Mesothelial cell of epicardium (in vitro differentiated cells): ENCODE data around the gene C3orf18. TPM values are rescaled to one million over a fixed set of nuclear protein-coding genes. Genes with fewer than 3 reads are reported as not detected.

Experiments used
- DNase-seq, 2 experiments: peaks; one replicate each; pipeline ENCODE4 v3.0.0; 2021; ENCODE audit warnings: low spot score in 2 of 2; ENCODE audit not compliant: unreplicated experiment in 2 of 2
- H3K27ac Mint-ChIP-seq: 2 replicates; pipeline ENCODE4 v1.8.0; 2021; ENCODE audit warnings: mixed read lengths
- H3K27me3 Mint-ChIP-seq: 2 replicates; pipeline ENCODE4 v1.8.0; 2021; ENCODE audit warnings: low read depth, mixed read lengths
- H3K36me3 Mint-ChIP-seq: 2 replicates; pipeline ENCODE4 v1.8.0; 2021; ENCODE audit warnings: mixed read lengths
- H3K4me1 Mint-ChIP-seq: 2 replicates; pipeline ENCODE4 v1.8.0; 2021; ENCODE audit warnings: mixed read lengths
- H3K4me3 Mint-ChIP-seq: 2 replicates; pipeline ENCODE4 v1.8.0; 2021; ENCODE audit warnings: mild to moderate bottlenecking, moderate library complexity, mixed read lengths
- H3K9me3 Mint-ChIP-seq: 2 replicates; pipeline ENCODE4 v1.8.0; 2021; ENCODE audit warnings: mixed read lengths
- CTCF ChIP-seq: fragments of 200-600 bp; sonication (generic); IDR thresholded peaks from one replicate; pipeline ENCODE4 v1.5.0; 2021; ENCODE audit warnings: antibody characterized with exemption; ENCODE audit not compliant: unreplicated experiment
- total RNA-seq: library from RNA; stranded (reverse); gene quantifications from 3 replicates; pipeline ENCODE4 v1.2.1, GENCODE V29; 2021

The C3orf18 gene
- total RNA-seq, 1 donor from 2014 or later, result 15.1 TPM

GRCh38 chr3:50580683-50581458 is 13.3 kb upstream of the C3orf18 start:
- H3K27me3 Mint-ChIP-seq, result no peaks in the 10 kb centered on the region
- no peaks in the 10 kb centered on the region for H3K9me3 Mint-ChIP-seq
- H3K27ac Mint-ChIP-seq, result no peak overlapping the region
- H3K4me1 Mint-ChIP-seq, result no peaks in the 10 kb centered on the region
- H3K4me3 Mint-ChIP-seq, result no peak overlapping the region
- peaks cover 8% of the 10 kb centered on the region for H3K36me3 Mint-ChIP-seq
- DNase-seq, result no peak
- no peak for TF ChIP-seq CTCF

GRCh38 chr3:50577348-50577747 is 9.8 kb upstream of the C3orf18 start:
- no peaks in the 10 kb centered on the region for H3K27me3 Mint-ChIP-seq
- no peak overlapping the region for H3K4me3 Mint-ChIP-seq
- H3K4me1 Mint-ChIP-seq, result no peaks in the 10 kb centered on the region
- no peak overlapping the region for H3K27ac Mint-ChIP-seq
- peaks cover 1% of the 10 kb centered on the region for H3K36me3 Mint-ChIP-seq
- TF ChIP-seq CTCF, result no peak
- no peaks in the 10 kb centered on the region for H3K9me3 Mint-ChIP-seq
- no peak for DNase-seq

GRCh38 chr3:50575372-50575771 is 7.8 kb upstream of the C3orf18 start:
- TF ChIP-seq CTCF, result no peak
- no peak for DNase-seq
- Mint-ChIP-seq H3K27ac (no peak overlapping the region), H3K9me3 (no peaks in the 10 kb centered on the region), H3K4me1 (peaks cover 3% of the 10 kb centered on the region), H3K27me3 (no peaks in the 10 kb centered on the region), H3K36me3 (peaks cover 1% of the 10 kb centered on the region), H3K4me3 (no peak overlapping the region)

GRCh38 chr3:50574444-50574831 is 6.9 kb upstream of the C3orf18 start:
- H3K27ac Mint-ChIP-seq, result no peak overlapping the region
- H3K36me3 Mint-ChIP-seq, result peaks cover 1% of the 10 kb centered on the region
- no peaks in the 10 kb centered on the region for H3K9me3 Mint-ChIP-seq
- no peak overlapping the region for H3K4me3 Mint-ChIP-seq
- no peaks in the 10 kb centered on the region for H3K27me3 Mint-ChIP-seq
- DNase-seq, result no peak
- no peak for TF ChIP-seq CTCF
- H3K4me1 Mint-ChIP-seq, result peaks cover 8% of the 10 kb centered on the region

GRCh38 chr3:50573566-50574443 is 6.3 kb upstream of the C3orf18 start:
- H3K27ac Mint-ChIP-seq, result no peak overlapping the region
- H3K9me3 Mint-ChIP-seq, result no peaks in the 10 kb centered on the region
- H3K36me3 Mint-ChIP-seq, result no peaks in the 10 kb centered on the region
- no peaks in the 10 kb centered on the region for H3K27me3 Mint-ChIP-seq
- H3K4me3 Mint-ChIP-seq, result no peak overlapping the region
- TF ChIP-seq CTCF, result no peak
- no peak for DNase-seq
- peaks cover 8% of the 10 kb centered on the region for H3K4me1 Mint-ChIP-seq
